K562 (cell line): ENCODE data around the gene TTBK1. TPM values are rescaled to one million over a fixed set of nuclear protein-coding genes. Genes with fewer than 3 reads are reported as not detected.

Source experiments
- CBX8 ChIP-seq: fragments of 200-600 bp; sonication (generic); IDR thresholded peaks from 2 replicates; pipeline ENCODE4 v1.6.1; 2012; ENCODE audit warnings: borderline replicate concordance, mixed run types, low read depth, mild to moderate bottlenecking, moderate library complexity, mixed read lengths, low read length, control low read depth, inconsistent platforms; ENCODE audit not compliant: poor library complexity, severe bottlenecking; ENCODE audit errors: extremely low read depth
- CHD1 ChIP-seq: fragments of 200-600 bp; sonication (generic); IDR thresholded peaks from one replicate; pipeline ENCODE4 v1.6.1; 2012; ENCODE audit warnings: mild to moderate bottlenecking, moderate library complexity, low read length, inconsistent platforms
- ERF ChIP-seq: fragments of 450-650 bp; formaldehyde crosslinking; IDR thresholded peaks from 2 replicates; pipeline ENCODE4 v1.4.0; 2020; ENCODE audit warnings: mild to moderate bottlenecking, mixed read lengths
- FOXJ3 ChIP-seq: sonication (generic); formaldehyde crosslinking; IDR thresholded peaks from 2 replicates; pipeline ENCODE4 v1.4.0; 2020; ENCODE audit warnings: mild to moderate bottlenecking, missing genetic modification reagents
- HDAC2 ChIP-seq: fragments of 450-650 bp; IDR thresholded peaks from 2 replicates; pipeline ENCODE4 v1.6.1; 2016; ENCODE audit warnings: mild to moderate bottlenecking
- NCOA2 ChIP-seq, 2 experiments: fragments of 450-650 bp; IDR thresholded peaks; 2 replicates each; pipeline ENCODE4 v1.6.1; 2018; ENCODE audit warnings: mild to moderate bottlenecking in 2 of 2, moderate library complexity in 1 of 2; ENCODE audit not compliant: partially characterized antibody in 2 of 2
- RHOXF2B ChIP-seq: fragments of 250-450 bp; sonication (Bioruptor Pico); conservative IDR thresholded peaks from 2 replicates; pipeline ENCODE4 v1.5.1; 2021
- SETDB1 ChIP-seq: IDR thresholded peaks from one replicate; pipeline ENCODE4 v1.6.1; 2012; ENCODE audit warnings: low read length, control low read depth, inconsistent platforms
- SRSF7 ChIP-seq: fragments of 200-400 bp; formaldehyde crosslinking; optimal IDR thresholded peaks from 2 replicates; pipeline ENCODE3; 2017; ENCODE audit warnings: mild to moderate bottlenecking, low read depth, low read length
- TOE1 ChIP-seq, 2 experiments: fragments of 450-650 bp in 1 of 2; sonication (generic) in 1 of 2; formaldehyde crosslinking in 1 of 2; IDR thresholded peaks; 2 replicates each; pipeline versions ENCODE4 v1.7.1 to v1.8.0; 2016 to 2022; ENCODE audit warnings: borderline replicate concordance in 2 of 2, mild to moderate bottlenecking in 2 of 2, antibody characterized with exemption in 1 of 2, inconsistent platforms in 1 of 2, low read depth in 1 of 2, missing genetic modification reagents in 1 of 2, moderate library complexity in 1 of 2
- WHSC1 ChIP-seq: IDR thresholded peaks from one replicate; pipeline ENCODE4 v1.6.1; 2012; ENCODE audit warnings: low read length, control low read depth, inconsistent platforms
- XRCC5 ChIP-seq: fragments of 200-400 bp; formaldehyde crosslinking; IDR thresholded peaks from 2 replicates; pipeline ENCODE4 v1.6.1; 2017; ENCODE audit warnings: low read depth, mild to moderate bottlenecking, low read length
- ZBTB9 ChIP-seq: fragments of 450-650 bp; formaldehyde crosslinking; IDR thresholded peaks from 2 replicates; pipeline ENCODE4 v1.4.0; 2020; ENCODE audit warnings: mild to moderate bottlenecking, moderate library complexity
- ZNF398 ChIP-seq: fragments of 250-450 bp; sonication (Bioruptor Pico); IDR thresholded peaks from 2 replicates; pipeline ENCODE4 v1.8.0; 2021; ENCODE audit warnings: moderate library complexity, mild to moderate bottlenecking, inconsistent platforms
- ZNF57 ChIP-seq: fragments of 450-650 bp; formaldehyde crosslinking; IDR thresholded peaks from 2 replicates; pipeline ENCODE4 v1.4.0; 2020; ENCODE audit warnings: mild to moderate bottlenecking, moderate library complexity
- polyA plus RNA-seq, 8 experiments: library from polyadenylated mRNA; depleted of rRNA in 4 of 8; stranded (reverse) in 5 of 8; unstranded in 3 of 8; fragments of >200 nt; fragmentation: Nextera tagmentation in 2 of 8; fragmentation: Illumina TruSeq in 1 of 8; extraction: Ambion mirVana in 2 of 8; extraction: Trizol in 1 of 8; gene quantifications; 2 replicates each; pipeline versions ENCODE4 v1.2.1 to v1.2.3, GENCODE V29; 2011 to 2014; ENCODE audit warnings: inconsistent platforms in 1 of 8, missing spikeins in 1 of 8
- total RNA-seq, 7 experiments: library from RNA; depleted of rRNA in 6 of 7; stranded (reverse); fragments of >200 nt in 6 of 7; fragmentation: Illumina TruSeq in 2 of 7; extraction: Trizol in 2 of 7; gene quantifications; 2 replicates each; pipeline versions ENCODE4 v1.2.1 to v1.2.3, GENCODE V29; 2011 to 2021; ENCODE audit warnings: low replicate concordance in 1 of 7
- TF ChIP-seq, protein P1 (sequence below), 2 experiments: fragments of 450-650 bp in 1 of 2; IDR thresholded peaks; 2 replicates each; pipeline ENCODE4 v1.6.1; 2011 to 2017; ENCODE audit warnings: low read depth in 2 of 2, antibody characterized with exemption in 1 of 2, borderline replicate concordance in 1 of 2, low read length in 1 of 2, mild to moderate bottlenecking in 1 of 2, mixed read lengths in 1 of 2; ENCODE audit not compliant: control insufficient read depth in 1 of 2

The TTBK1 gene
- total and polyA plus RNA-seq, 9 of the 15 experiments (the other 6 are each of a cell fraction or from before 2014, with no cell fraction given), result not detected

GRCh38 chr6:43228951-43229802 is 14.1 kb upstream of the TTBK1 start, which contains the start of gene DNPH1 (continued):
- TF ChIP-seq, protein P1, sequence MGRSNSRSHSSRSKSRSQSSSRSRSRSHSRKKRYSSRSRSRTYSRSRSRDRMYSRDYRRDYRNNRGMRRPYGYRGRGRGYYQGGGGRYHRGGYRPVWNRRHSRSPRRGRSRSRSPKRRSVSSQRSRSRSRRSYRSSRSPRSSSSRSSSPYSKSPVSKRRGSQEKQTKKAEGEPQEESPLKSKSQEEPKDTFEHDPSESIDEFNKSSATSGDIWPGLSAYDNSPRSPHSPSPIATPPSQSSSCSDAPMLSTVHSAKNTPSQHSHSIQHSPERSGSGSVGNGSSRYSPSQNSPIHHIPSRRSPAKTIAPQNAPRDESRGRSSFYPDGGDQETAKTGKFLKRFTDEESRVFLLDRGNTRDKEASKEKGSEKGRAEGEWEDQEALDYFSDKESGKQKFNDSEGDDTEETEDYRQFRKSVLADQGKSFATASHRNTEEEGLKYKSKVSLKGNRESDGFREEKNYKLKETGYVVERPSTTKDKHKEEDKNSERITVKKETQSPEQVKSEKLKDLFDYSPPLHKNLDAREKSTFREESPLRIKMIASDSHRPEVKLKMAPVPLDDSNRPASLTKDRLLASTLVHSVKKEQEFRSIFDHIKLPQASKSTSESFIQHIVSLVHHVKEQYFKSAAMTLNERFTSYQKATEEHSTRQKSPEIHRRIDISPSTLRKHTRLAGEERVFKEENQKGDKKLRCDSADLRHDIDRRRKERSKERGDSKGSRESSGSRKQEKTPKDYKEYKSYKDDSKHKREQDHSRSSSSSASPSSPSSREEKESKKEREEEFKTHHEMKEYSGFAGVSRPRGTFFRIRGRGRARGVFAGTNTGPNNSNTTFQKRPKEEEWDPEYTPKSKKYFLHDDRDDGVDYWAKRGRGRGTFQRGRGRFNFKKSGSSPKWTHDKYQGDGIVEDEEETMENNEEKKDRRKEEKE (IDR thresholded peaks at IDR 0.05; ENCODE audit: borderline replicate concordance in 1 of 2, control insufficient read depth in 1 of 2, low read depth in 2 of 2, low read length in 1 of 2), result no peak
- TF ChIP-seq HDAC2 (peak; percentile 62; the same call in 1 of the 2 replicates), CBX8 (no peak), XRCC5 (peak; percentile 90), RHOXF2B (CRISPR knock-in tag) (peak; percentile 83; the same call in 1 of the 2 replicates), SETDB1 (no peak), TOE1 (IDR thresholded peaks at IDR 0.05; ENCODE audit: borderline replicate concordance) (peak; percentile 92), TOE1 (CRISPR knock-in tag; IDR thresholded peaks at IDR 0.05; ENCODE audit: borderline replicate concordance, low read depth) (no peak), ZNF57 (CRISPR knock-in tag) (no peak), ZNF398 (CRISPR knock-in tag) (no peak), FOXJ3 (CRISPR knock-in tag) (no peak), ZBTB9 (peak; percentile 89), SRSF7 (no peak), ERF (CRISPR knock-in tag) (0 out of 2 replicates have a peak, but pooled peaks have one; percentile 70), WHSC1 (no peak), NCOA2 (IDR thresholded peaks at IDR 0.05; ENCODE audit: partially characterized antibody in 2 of 2) (no peak), CHD1 (peak; percentile 78)
